IPS DF 6.9 (cell line): ENCODE results near the gene AGFG2.
"Not testable (repeated sequence)": the region's sequence is repeated elsewhere in the genome, so short reads cannot be mapped to it uniquely, and the experiment has no call there.

Experiments
- DNase-seq: peaks from one replicate; pipeline ENCODE4 v3.0.0-alpha.2; 2013; ENCODE audit warnings: low read depth, low spot score
- H3K27ac ChIP-seq: one replicate; pipeline ENCODE4 v1.5.1; 2013; ENCODE audit warnings: low read length, control low read depth
- H3K27me3 ChIP-seq: 2 replicates; pipeline ENCODE4 v1.6.1; 2013; ENCODE audit warnings: mild to moderate bottlenecking, low read length; ENCODE audit not compliant: control insufficient read depth, insufficient read depth
- H3K36me3 ChIP-seq: 2 replicates; pipeline ENCODE4 v1.6.1; 2013; ENCODE audit warnings: low read length; ENCODE audit not compliant: control insufficient read depth, insufficient read depth
- H3K4me1 ChIP-seq: 2 replicates; pipeline ENCODE4 v1.6.1; 2013; ENCODE audit warnings: low read length; ENCODE audit not compliant: control insufficient read depth, insufficient read depth
- H3K4me3 ChIP-seq: 2 replicates; pipeline ENCODE4 v1.5.1; 2013; ENCODE audit warnings: mild to moderate bottlenecking, low read length
- H3K9me3 ChIP-seq: 2 replicates; pipeline ENCODE4 v1.6.1; 2013; ENCODE audit warnings: low read length, inconsistent platforms; ENCODE audit not compliant: control insufficient read depth, insufficient read depth
- WGBS: extraction: QIAGEN DNeasy Blood & Tissue Kit; methylation state at CpG from one replicate; pipeline ENCODE4 v1.1.7; 2013; ENCODE audit warnings: mixed read lengths, missing lambda C conversion rate; ENCODE audit not compliant: insufficient read length, insufficient coverage; 5-methylcytosine and 5-hydroxymethylcytosine counted together

AGFG2 gene

DNA sequence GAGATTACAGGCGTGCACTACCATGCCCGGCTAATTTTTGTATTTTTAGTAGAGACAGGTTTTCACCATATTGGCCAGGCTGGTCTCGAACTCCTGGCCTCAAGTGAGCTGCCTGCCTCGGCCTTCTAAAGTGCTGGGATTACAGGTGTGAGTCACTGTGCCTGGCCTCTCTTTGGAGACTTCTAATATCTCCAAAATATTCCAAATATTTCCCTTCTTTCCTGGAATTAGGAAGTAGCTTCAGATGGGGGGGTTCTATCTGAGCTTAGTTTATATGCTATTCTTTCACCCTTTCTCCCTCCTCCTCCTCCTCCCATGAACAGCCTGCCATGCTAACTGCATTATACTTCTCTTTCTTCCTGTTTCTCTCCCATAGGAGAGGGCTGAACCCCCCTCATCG is 9.4 kb downstream of the AGFG2 start:
- DNase-seq, H3K4me1 ChIP-seq, H3K4me3 ChIP-seq, H3K9me3 ChIP-seq, H3K36me3 ChIP-seq, H3K27me3 ChIP-seq, H3K27ac ChIP-seq: not testable (repeated sequence)
- WGBS: no CpG with 5 or more reads among the region's 5 CpGs

DNA sequence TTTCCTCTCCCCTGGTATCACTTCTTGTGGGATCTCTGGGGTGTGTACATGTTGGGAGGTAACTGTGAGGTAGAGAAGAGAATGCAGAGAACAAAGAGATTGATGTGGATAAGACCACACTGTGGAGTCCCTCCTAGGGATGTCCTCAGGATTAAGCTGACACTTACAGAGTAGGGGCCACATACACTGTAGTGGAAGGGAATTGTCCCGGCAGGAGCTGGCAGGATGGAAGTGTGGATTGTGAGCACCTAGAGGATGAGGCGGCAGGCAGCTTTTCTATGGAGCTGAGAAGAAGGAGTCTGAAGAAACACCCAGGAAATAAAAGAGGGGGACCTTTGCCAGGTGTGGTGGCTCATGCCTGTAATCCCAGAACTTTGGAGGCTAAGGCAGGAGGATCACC is 13.5 kb downstream of the AGFG2 start:
- H3K27me3 ChIP-seq: no peaks in the 10 kb centered on the region
- no peaks in the 10 kb centered on the region for H3K4me1 ChIP-seq
- no peak for DNase-seq
- H3K36me3 ChIP-seq: 0 out of 2 replicates have a peak, but pooled peaks cover 3% of the 10 kb centered on the region
- WGBS: no CpG with 5 or more reads among the region's 2 CpGs
- no peaks in the 10 kb centered on the region for H3K9me3 ChIP-seq
- no peak overlapping the region for H3K4me3 ChIP-seq
- H3K27ac ChIP-seq: no peak overlapping the region

DNA sequence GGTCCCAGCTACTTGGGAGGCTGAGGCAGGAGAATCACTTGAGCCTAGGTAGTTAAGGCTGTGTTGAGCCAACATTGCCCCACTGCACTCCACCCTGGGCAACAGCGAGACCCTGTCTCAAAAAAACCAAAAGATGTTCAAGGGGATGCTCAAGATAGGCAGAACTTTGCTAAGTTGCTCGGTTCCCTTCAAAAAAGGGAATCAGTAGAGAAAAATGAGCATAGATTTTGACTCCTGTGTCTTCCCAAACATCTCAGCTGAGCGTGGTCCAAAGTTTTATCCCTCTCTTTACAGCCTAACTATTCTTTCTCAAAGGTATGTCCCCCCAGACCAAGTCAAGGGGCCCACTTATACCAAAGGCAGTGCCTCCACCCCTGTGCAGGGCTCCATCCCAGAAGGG is 14.0 kb downstream of the AGFG2 start:
- WGBS: no CpG with 5 or more reads among the region's 3 CpGs
- no peak overlapping the region for H3K4me3 ChIP-seq
- H3K4me1 ChIP-seq: no peaks in the 10 kb centered on the region
- no peaks in the 10 kb centered on the region for H3K9me3 ChIP-seq
- no peak overlapping the region for H3K27ac ChIP-seq
- 0 out of 2 replicates have a peak, but pooled peaks cover 3% of the 10 kb centered on the region for H3K36me3 ChIP-seq
- no peak for DNase-seq
- H3K27me3 ChIP-seq: no peaks in the 10 kb centered on the region

DNA sequence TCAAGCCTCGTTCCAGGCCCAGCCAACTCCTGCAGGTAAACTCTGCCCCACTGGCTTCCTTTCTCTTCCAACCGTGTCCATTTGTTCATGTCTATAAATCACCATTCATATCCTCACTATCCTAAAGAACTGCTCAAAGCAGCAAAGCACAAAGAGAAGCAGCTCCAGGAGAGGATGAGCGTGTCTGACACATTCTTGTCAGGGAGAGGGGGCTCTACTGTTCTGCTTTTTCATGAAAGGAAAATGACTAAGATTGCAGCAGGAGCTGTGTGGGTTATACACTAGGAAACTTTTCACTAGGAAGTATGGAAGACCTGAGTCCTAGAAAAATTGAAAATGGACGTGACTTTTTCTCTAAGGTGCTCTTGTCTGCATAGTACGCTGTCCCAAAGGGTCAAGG is 16.7 kb downstream of the AGFG2 start:
- H3K27me3 ChIP-seq: no peaks in the 10 kb centered on the region
- no peak for DNase-seq
- no peak overlapping the region for H3K4me3 ChIP-seq
- no peak overlapping the region for H3K27ac ChIP-seq
- H3K4me1 ChIP-seq: no peaks in the 10 kb centered on the region
- no CpG with 5 or more reads among the region's 5 CpGs for WGBS
- 0 out of 2 replicates have a peak, but pooled peaks cover 3% of the 10 kb centered on the region for H3K36me3 ChIP-seq
- no peaks in the 10 kb centered on the region for H3K9me3 ChIP-seq

DNA sequence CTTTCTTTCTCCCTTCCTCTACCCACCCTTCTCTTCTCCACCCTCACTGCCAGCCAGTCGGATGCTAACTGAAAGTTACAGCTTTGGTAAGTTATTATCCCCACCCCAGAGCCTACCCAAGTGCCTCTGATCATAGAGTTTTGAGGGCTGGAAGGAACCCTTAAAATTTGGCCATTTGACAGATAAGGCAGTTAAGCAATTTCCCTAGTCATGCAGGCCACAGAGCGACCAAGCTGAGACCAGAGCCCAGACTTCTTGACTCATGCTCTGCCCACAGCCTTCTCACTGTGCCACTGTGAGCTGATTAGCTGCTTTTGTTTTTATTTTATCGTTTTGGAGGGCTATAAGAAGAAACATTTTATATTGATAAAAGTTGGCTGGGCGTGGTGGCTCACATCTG is 17.5 kb downstream of the AGFG2 start:
- H3K27me3 ChIP-seq: no peaks in the 10 kb centered on the region
- no peak overlapping the region for H3K27ac ChIP-seq
- WGBS: no CpG with 5 or more reads among the region's 4 CpGs
- no peak for DNase-seq
- H3K36me3 ChIP-seq: 0 out of 2 replicates have a peak, but pooled peaks cover 3% of the 10 kb centered on the region
- no peak overlapping the region for H3K4me3 ChIP-seq
- no peaks in the 10 kb centered on the region for H3K9me3 ChIP-seq
- no peaks in the 10 kb centered on the region for H3K4me1 ChIP-seq

DNA sequence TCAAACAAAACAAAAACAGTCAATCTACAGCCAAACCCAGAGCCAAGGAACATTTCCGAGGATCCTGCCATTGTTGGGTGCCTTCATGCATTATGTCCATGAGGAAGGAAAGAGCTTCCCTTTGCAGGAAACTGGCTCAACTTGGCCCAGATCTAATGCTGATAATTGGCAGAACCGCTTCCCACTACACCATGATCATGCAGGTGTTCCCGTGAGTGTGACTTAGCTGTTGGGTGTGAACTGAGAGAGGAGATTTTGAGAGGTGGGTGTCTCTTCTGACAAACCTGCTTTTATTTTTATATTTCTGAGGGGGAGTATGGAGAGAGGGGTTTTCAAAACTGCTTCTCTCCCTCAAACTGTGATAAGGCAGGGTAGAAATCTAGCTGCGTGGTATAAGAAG is 20.1 kb downstream of the AGFG2 start:
- 0 out of 2 replicates have a peak, but pooled peaks cover under 1% of the 10 kb centered on the region for H3K36me3 ChIP-seq
- H3K9me3 ChIP-seq: no peaks in the 10 kb centered on the region
- DNase-seq: no peak
- no peak overlapping the region for H3K27ac ChIP-seq
- H3K27me3 ChIP-seq: no peaks in the 10 kb centered on the region
- peaks cover 2% of the 10 kb centered on the region; the same call in 1 of the 2 replicates for H3K4me1 ChIP-seq
- no CpG with 5 or more reads among the region's 4 CpGs for WGBS
- no peak overlapping the region for H3K4me3 ChIP-seq

DNA sequence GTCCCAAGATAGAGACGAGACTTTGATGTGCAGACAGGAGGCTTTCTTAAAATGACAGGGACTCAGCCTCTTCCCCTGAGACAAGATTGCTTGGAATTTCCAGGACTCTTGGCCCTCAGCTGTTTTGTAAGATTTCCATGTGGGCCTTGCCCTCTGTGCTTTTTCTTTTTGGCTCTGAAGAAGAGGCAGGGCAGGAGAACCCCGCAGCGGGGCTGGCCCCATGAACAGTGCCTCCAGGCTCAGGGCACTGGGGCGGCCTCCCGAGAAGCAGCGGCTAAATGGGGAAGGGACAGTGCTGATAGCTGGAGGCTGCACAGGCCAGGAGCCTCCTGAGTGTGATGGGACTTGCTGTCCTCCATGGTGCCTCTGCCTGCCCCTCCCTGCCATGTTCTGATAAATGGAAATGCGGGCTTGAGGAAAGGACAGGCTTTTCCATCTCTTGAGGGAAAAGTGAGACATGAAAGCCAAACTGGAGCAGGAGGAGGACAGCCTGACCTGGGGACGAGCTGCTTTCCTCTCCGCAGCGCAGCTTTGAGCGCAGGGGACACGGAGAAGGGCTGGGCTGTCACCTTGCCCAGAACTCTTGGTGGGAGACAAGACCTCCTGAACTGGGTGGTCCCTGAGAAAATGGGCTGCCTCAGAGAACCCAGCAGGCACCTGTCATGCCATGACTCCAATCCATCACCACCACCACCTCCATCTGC is 22.6 kb downstream of the AGFG2 start:
- no CpG with 5 or more reads among the region's 12 CpGs for WGBS
- Histone ChIP-seq H3K4me3 (no peak overlapping the region), H3K9me3 (no peaks in the 10 kb centered on the region), H3K4me1 (peaks cover 3% of the 10 kb centered on the region; the same call in 1 of the 2 replicates), H3K27me3 (no peaks in the 10 kb centered on the region), H3K36me3 (no peaks in the 10 kb centered on the region), H3K27ac (no peak overlapping the region)
- DNase-seq: no peak

DNA sequence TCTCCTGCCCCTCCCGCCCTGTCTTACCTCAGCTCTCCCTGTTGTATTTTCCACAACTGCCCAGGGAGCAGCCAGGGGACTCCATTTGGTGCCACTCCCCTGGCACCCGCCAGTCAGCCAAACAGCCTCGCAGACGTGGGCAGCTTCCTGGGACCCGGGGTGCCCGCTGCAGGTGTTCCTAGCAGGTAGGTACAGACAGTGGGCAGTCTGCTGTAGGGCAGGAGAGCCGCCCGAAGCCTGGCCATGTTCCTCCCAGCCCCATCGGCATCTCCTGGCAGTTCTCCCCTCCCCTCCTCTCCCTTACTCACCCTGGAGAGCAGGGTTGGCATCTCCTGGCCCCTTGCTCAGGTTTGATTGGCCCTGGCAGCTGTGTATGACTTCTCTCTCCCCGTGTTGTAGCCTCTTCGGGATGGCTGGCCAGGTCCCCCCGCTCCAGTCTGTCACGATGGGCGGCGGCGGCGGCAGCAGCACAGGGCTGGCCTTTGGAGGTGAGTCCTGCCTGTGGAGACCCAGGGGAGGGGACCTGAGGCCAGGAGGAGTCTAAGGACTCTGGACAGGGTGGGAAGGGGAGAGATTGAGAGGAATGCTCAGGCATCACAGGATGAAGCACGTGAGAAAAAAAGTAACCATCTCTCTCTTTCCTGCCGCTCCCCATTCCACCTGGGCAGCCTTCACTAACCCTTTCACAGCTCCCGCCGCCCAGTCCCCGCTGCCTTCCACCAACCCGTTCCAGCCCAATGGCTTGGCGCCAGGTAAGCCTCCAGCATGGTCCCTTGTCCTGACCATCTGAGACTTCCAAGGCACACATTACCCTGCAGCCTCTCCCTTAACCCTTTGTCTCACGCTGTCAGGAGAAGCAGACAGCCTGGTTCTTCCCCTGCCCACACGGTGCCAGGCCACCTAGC is 23.4 kb downstream of the AGFG2 start:
- Histone ChIP-seq H3K4me1 (peaks cover 4% of the 10 kb centered on the region; the same call in 1 of the 2 replicates), H3K36me3 (no peaks in the 10 kb centered on the region), H3K27me3 (no peaks in the 10 kb centered on the region), H3K27ac (no peak overlapping the region), H3K9me3 (no peaks in the 10 kb centered on the region), H3K4me3 (no peak overlapping the region)
- no CpG with 5 or more reads among the region's 26 CpGs for WGBS
- no peak for DNase-seq

DNA sequence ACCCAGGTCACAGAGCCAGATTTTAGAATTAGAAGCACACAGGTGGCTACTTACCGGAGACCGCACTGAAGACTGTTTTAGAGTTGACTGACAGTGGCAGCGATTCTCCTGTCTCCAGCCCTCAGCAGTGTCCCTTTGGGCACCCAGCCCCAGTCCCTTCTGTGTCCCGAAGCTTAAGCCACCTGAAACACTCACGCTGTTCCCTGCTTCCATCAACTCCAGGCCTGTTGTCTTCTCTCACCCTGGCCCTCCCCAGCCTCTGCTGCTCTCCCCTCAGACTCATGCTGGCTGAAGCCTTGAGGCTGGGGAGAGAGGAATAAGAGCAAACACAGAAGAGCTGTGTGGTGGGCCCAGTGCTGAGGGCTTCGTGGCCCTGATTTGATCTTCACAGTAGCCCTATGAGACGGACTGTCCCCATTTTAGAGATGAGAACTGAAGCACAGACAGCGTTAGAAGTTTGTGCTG is 24.1 kb downstream of the AGFG2 start:
- H3K36me3 ChIP-seq: no peaks in the 10 kb centered on the region
- H3K4me1 ChIP-seq: peaks cover 9% of the 10 kb centered on the region
- DNase-seq: no peak
- no peak overlapping the region for H3K4me3 ChIP-seq
- H3K27me3 ChIP-seq: no peaks in the 10 kb centered on the region
- H3K9me3 ChIP-seq: no peaks in the 10 kb centered on the region
- no CpG with 5 or more reads among the region's 8 CpGs for WGBS
- no peak overlapping the region for H3K27ac ChIP-seq

DNA sequence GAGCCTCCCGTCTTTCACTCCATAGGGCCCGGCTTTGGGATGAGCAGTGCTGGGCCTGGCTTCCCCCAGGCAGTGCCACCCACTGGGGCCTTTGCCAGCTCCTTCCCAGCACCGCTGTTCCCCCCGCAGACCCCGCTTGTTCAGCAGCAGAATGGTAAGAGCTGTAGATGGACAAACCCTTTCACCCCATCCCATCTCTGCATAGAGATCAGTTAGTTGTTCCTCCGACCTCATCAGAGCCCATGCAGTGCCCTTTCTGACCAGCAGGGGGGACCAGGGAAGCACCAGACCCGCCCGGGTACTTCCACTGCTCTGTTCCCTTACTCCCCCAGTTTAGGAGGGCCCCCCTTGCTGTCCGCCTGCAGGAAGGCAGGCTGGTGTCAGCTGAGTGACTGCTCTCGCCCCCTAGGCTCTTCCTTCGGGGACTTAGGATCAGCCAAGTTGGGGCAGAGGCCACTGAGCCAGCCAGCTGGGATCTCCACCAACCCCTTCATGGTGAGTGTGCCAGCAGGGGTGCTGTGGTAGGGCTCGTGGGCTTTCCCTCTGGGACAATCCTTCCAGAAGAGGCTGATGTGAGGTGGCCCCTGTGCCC is 24.9 kb downstream of the AGFG2 start:
- Histone ChIP-seq H3K4me3 (no peak overlapping the region), H3K9me3 (no peaks in the 10 kb centered on the region), H3K4me1 (peaks cover 11% of the 10 kb centered on the region), H3K27me3 (no peaks in the 10 kb centered on the region), H3K27ac (no peak overlapping the region), H3K36me3 (no peaks in the 10 kb centered on the region)
- peak; percentile 71 for DNase-seq
- WGBS: no CpG with 5 or more reads among the region's 12 CpGs
